SIG-M5 treated with dmso at 0.1 percent for 504 hours (cell line): ENCODE results near the gene KRTAP5-9.
"Not testable (repeated sequence)": the region's sequence is repeated elsewhere in the genome, so short reads cannot be mapped to it uniquely, and the experiment has no call there.

Experiments used
- DNase-seq: peaks from one replicate; lab custom pipeline; 2025; ENCODE audit not compliant: unreplicated experiment; lab: John Stamatoyannopoulos, UW

The KRTAP5-9 gene

GRCh38 chr11:71532036-71532610 lies 16.1 kb upstream of the KRTAP5-9 start:
- DNase-seq = no peak

GRCh38 chr11:71534711-71535608 lies 13.3 kb upstream of the KRTAP5-9 start:
- DNase-seq = not testable (repeated sequence)

GRCh38 chr11:71535825-71536224 lies 12.4 kb upstream of the KRTAP5-9 start:
- DNase-seq = no peak

GRCh38 chr11:71537537-71537936 lies 10.7 kb upstream of the KRTAP5-9 start:
- no peak for DNase-seq

- DNase-seq = not testable (repeated sequence)
Observed at GRCh38 chr11:71537977-71538665, 10.1 kb upstream of the KRTAP5-9 start, which contains the start of gene KRTAP5-8. KRTAP5-8 (plus strand) TSS chr11:71538025; CDS start chr11:71538056, 31 bp downstream.

- no peak for DNase-seq
Observed at GRCh38 chr11:71538666-71538990, 9.6 kb upstream of the KRTAP5-9 start.

GRCh38 chr11:71539017-71539416 lies 9.2 kb upstream of the KRTAP5-9 start:
- DNase-seq = no peak

GRCh38 chr11:71539971-71540370 lies 8.2 kb upstream of the KRTAP5-9 start:
- DNase-seq = not testable (repeated sequence)

- not testable (repeated sequence) for DNase-seq
Observed at GRCh38 chr11:71540521-71541304, 7.5 kb upstream of the KRTAP5-9 start.

GRCh38 chr11:71542382-71542781 lies 5.8 kb upstream of the KRTAP5-9 start:
- no peak for DNase-seq

GRCh38 chr11:71542879-71543777 lies 5.1 kb upstream of the KRTAP5-9 start:
- DNase-seq = no peak

GRCh38 chr11:71543866-71544265 lies 4.4 kb upstream of the KRTAP5-9 start:
- no peak for DNase-seq

- DNase-seq = no peak
Observed at GRCh38 chr11:71544525-71545214, 3.5 kb upstream of the KRTAP5-9 start.

GRCh38 chr11:71545405-71545966 lies 2.7 kb upstream of the KRTAP5-9 start:
- no peak for DNase-seq

GRCh38 chr11:71548716-71549151 lies 514 bp downstream of the KRTAP5-9 start:
- DNase-seq = no peak

- DNase-seq = peak; percentile 39
Observed at GRCh38 chr11:71551711-71552110, 3.5 kb downstream of the KRTAP5-9 start.

- no peak for DNase-seq
Observed at GRCh38 chr11:71554996-71555395, 6.8 kb downstream of the KRTAP5-9 start.

- no peak for DNase-seq
Observed at GRCh38 chr11:71555508-71555907, 7.3 kb downstream of the KRTAP5-9 start.

GRCh38 chr11:71556018-71556417 lies 7.8 kb downstream of the KRTAP5-9 start:
- no peak for DNase-seq
